Upper lobe of left lung (tissue), 6 donors: ENCODE results near the gene RBM28. TPM values are rescaled to one million over a fixed set of nuclear protein-coding genes. Genes with fewer than 3 reads are reported as not detected.
A peak's percentile ranks its signal among the peaks of the same experiment; 100 is the strongest.

Experiments used
- ATAC-seq, 2 donors: fragments of 200-7000 bp; cut with Tn5 transposase; one replicate each; pipeline ENCODE4 v1.9.1; 2022; ENCODE audit warnings: mild to moderate bottlenecking in 2 of 2, moderate library complexity in 2 of 2; ENCODE audit not compliant: low FRiP score in 2 of 2
- DNase-seq, 2 donors: peaks; one replicate each; pipeline ENCODE4 v3.0.0-alpha.2; 2019 to 2020
- H3K27ac ChIP-seq, 4 donors: fragments of 200-600 bp; sonication (generic); one replicate each; pipeline ENCODE4 v1.5.1; 2016 to 2019
- H3K27me3 ChIP-seq, 4 donors: fragments of 200-600 bp; sonication (generic); one replicate each; pipeline ENCODE4 v1.5.1; 2017 to 2019
- H3K36me3 ChIP-seq, 4 donors: fragments of 200-600 bp; sonication (generic); one replicate each; pipeline ENCODE4 v1.5.1; 2016 to 2019
- H3K4me1 ChIP-seq, 4 donors: fragments of 200-600 bp; sonication (generic); one replicate each; pipeline ENCODE4 v1.5.1; 2018 to 2019
- H3K4me3 ChIP-seq, 4 donors: fragments of 200-600 bp; sonication (generic); one replicate each; pipeline ENCODE4 v1.5.1; 2017 to 2019; ENCODE audit warnings: mild to moderate bottlenecking in 2 of 4, moderate library complexity in 1 of 4
- H3K9me3 ChIP-seq, 4 donors: fragments of 200-600 bp; sonication (generic); one replicate each; pipeline ENCODE4 v1.5.1; 2018 to 2019
- CTCF ChIP-seq, 6 experiments: fragments of 450-650 bp in 4 of 6; fragments of 200-600 bp in 2 of 6; sonication (generic) in 2 of 6; IDR thresholded peaks; one replicate each; pipeline ENCODE4 v1.5.1; 2016 to 2019; ENCODE audit warnings: antibody characterized with exemption in 6 of 6
- EP300 ChIP-seq, 4 donors: sonication (generic); formaldehyde crosslinking; IDR thresholded peaks; one replicate each; pipeline ENCODE4 v1.5.1; 2017; ENCODE audit warnings: antibody characterized with exemption in 4 of 4, control low read depth in 2 of 4
- POLR2A ChIP-seq, 4 donors: fragments of 450-650 bp; IDR thresholded peaks; one replicate each; pipeline ENCODE4 v1.5.1; 2016 to 2017; ENCODE audit warnings: antibody characterized with exemption in 4 of 4, mild to moderate bottlenecking in 2 of 4
- POLR2AphosphoS5 ChIP-seq, 2 donors: sonication (generic); formaldehyde crosslinking; IDR thresholded peaks; one replicate each; pipeline ENCODE4 v1.5.1; 2017; ENCODE audit warnings: antibody characterized with exemption in 2 of 2
- WGBS, 2 donors: methylation state at CpG; one replicate each; pipeline ENCODE4 v1.1.5; 2017 to 2018; 5-methylcytosine and 5-hydroxymethylcytosine counted together
- total RNA-seq, 6 donors: library from RNA; depleted of rRNA in 4 of 6; stranded (reverse); fragments of >200 nt in 4 of 6; gene quantifications; one replicate each; pipeline versions ENCODE4 v1.1.0 to v1.2.1, GENCODE V29; 2016 to 2021
- donor health status: DM: no; HTN: no; CAD: no; lungs with moderate emphysema.
- donor health status: DM: no; HTN: yes; CAD: no; lungs with severe emphysema.

The RBM28 gene
- total RNA-seq, 6 donors from 2014 or later, result 20.1 to 108 (median 29.4) TPM

- Histone ChIP-seq H3K27me3 (peaks cover 0 to 19% (median 10%) of the 10 kb centered on the region in 4 donors), H3K9me3 (no peaks in the 10 kb centered on the region), H3K4me1 (peaks cover 10 to 17% (median 12%) of the 10 kb centered on the region in 4 donors), H3K4me3 (peak overlapping the region in 3 of 4 donors; percentile 21 to 39 (median 39)), H3K27ac (no peak overlapping the region), H3K36me3 (no peaks in the 10 kb centered on the region)
- ATAC-seq (peak in 1 of 2 donors; percentile 30), DNase-seq (peak in 1 of 2 donors; percentile 86)
- WGBS, 2 donors, result 13 to 24% methylated on average over 16 to 19 of the region's 97 CpGs
- TF ChIP-seq EP300 (IDR thresholded peaks at IDR 0.05) (no peak), CTCF (IDR thresholded peaks at IDR 0.05) (no peak), POLR2AphosphoS5 (IDR thresholded peaks at IDR 0.05) (no peak), POLR2A (IDR thresholded peaks at IDR 0.05) (no peak)
Observed at GRCh38 chr7:128351296-128352152, 7.8 kb upstream of the RBM28 start.

GRCh38 chr7:128350708-128351295, 7.1 kb upstream of the RBM28 start:
- H3K4me1 ChIP-seq, result peaks cover 10 to 17% (median 12%) of the 10 kb centered on the region in 4 donors
- no peak for TF ChIP-seq POLR2AphosphoS5 (IDR thresholded peaks at IDR 0.05)
- TF ChIP-seq CTCF (IDR thresholded peaks at IDR 0.05), result no peak
- no peak for TF ChIP-seq EP300 (IDR thresholded peaks at IDR 0.05)
- TF ChIP-seq POLR2A (IDR thresholded peaks at IDR 0.05), result no peak
- WGBS, 2 donors, result 78 to 84% methylated on average over 20 to 24 of the region's 35 CpGs
- no peak overlapping the region for H3K4me3 ChIP-seq
- peaks cover 0 to 19% (median 10%) of the 10 kb centered on the region in 4 donors for H3K27me3 ChIP-seq
- H3K9me3 ChIP-seq, result no peaks in the 10 kb centered on the region
- no peak overlapping the region for H3K27ac ChIP-seq
- no peaks in the 10 kb centered on the region for H3K36me3 ChIP-seq
- peak in 1 of 2 donors; percentile 64 for DNase-seq
- peak in 1 of 2 donors; percentile 7 for ATAC-seq

- Histone ChIP-seq H3K4me3 (no peak overlapping the region), H3K27me3 (peaks cover 0 to 19% (median 10%) of the 10 kb centered on the region in 4 donors), H3K9me3 (no peaks in the 10 kb centered on the region), H3K27ac (no peak overlapping the region), H3K4me1 (peaks cover 10 to 17% (median 12%) of the 10 kb centered on the region in 4 donors), H3K36me3 (no peaks in the 10 kb centered on the region)
- DNase-seq, result no peak
- WGBS, 2 donors, result 33 to 78% methylated on average over 3 to 4 of the region's 4 CpGs
- no peak for ATAC-seq
- TF ChIP-seq POLR2A (IDR thresholded peaks at IDR 0.05), result no peak
- no peak for TF ChIP-seq POLR2AphosphoS5 (IDR thresholded peaks at IDR 0.05)
- no peak for TF ChIP-seq CTCF (IDR thresholded peaks at IDR 0.05)
- TF ChIP-seq EP300 (IDR thresholded peaks at IDR 0.05), result no peak
Observed at GRCh38 chr7:128349466-128349825, 5.7 kb upstream of the RBM28 start.

- H3K36me3 ChIP-seq, result no peaks in the 10 kb centered on the region
- WGBS, 2 donors, result 0 to 3% methylated on average over 2 of the region's 2 CpGs
- H3K27me3 ChIP-seq, result peaks cover 0 to 19% (median 10%) of the 10 kb centered on the region in 4 donors
- peaks cover 14 to 26% (median 19%) of the 10 kb centered on the region in 4 donors for H3K4me1 ChIP-seq
- H3K27ac ChIP-seq, result no peak overlapping the region
- no peak overlapping the region for H3K4me3 ChIP-seq
- peak in 5 of 6 experiments; percentile 20 to 60 (median 34) for TF ChIP-seq CTCF (IDR thresholded peaks at IDR 0.05)
- no peak for TF ChIP-seq POLR2AphosphoS5 (IDR thresholded peaks at IDR 0.05)
- H3K9me3 ChIP-seq, result no peaks in the 10 kb centered on the region
- ATAC-seq (peak in 1 of 2 donors; percentile 40), DNase-seq (peak in 1 of 2 donors; percentile 47)
Observed at GRCh38 chr7:128347647-128348097, 4.0 kb upstream of the RBM28 start.
